ENCODE data around the gene ELP2.

Gene ELP2

DNA sequence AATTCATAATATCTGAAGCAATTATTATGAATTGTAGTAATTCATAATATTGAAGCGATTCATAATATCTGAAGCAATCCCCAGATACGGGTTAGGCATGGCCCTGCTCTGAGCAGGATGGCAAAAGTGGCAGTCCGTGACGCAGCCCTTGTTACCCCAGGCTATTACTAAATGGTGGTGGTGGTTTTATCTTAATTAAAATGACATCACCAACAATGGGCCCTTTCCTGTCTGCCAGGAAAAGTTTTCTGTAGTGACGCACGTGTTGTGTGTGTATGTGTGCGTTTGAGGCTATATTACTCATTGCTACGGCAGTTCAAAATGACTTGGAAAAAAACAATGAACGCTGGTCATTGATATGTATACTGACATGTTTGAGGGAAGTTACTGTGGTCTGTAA lies 47.0 kb downstream of the ELP2 start:
- no peak for ATAC-seq (replicated peaks; ENCODE audit: extremely low read depth, poor library complexity, severe bottlenecking)
- peaks cover 28% of the 10 kb centered on the region for H3K36me3 Mint-ChIP-seq (ENCODE audit: insufficient read depth)
- DNase-seq (ENCODE audit: low spot score in 2 of 2): no peak
- H3K9me3 Mint-ChIP-seq: no peaks in the 10 kb centered on the region
- H3K4me3 Mint-ChIP-seq: no peak overlapping the region
- H3K27ac Mint-ChIP-seq (ENCODE audit: low read depth): no peak overlapping the region
- H3K27me3 Mint-ChIP-seq: no peaks in the 10 kb centered on the region
- peaks cover 7% of the 10 kb centered on the region for H3K4me1 Mint-ChIP-seq

DNA sequence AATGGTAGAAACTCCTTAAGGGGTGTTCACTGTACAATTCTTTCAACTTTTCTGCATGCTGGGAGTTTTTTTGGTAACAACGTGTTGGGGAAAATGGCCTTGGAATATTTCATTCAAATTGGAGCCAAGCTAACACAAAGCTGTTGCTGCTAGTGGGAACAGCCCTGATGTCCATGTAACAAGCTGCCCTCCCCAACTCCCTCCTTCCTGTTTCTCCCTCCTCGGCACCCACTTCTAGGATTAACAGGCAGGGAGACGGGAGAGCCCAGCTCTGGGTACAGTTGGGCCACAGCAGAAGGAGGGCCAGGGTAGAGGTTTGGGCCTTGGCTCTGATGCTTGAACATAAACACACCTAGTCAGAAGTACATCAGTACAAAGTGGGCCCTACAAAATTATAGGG lies 48.2 kb downstream of the ELP2 start:
- Mint-ChIP-seq H3K36me3 (ENCODE audit: insufficient read depth) (peaks cover 24% of the 10 kb centered on the region), H3K4me1 (peaks cover 7% of the 10 kb centered on the region), H3K27me3 (no peaks in the 10 kb centered on the region), H3K27ac (ENCODE audit: low read depth) (no peak overlapping the region), H3K4me3 (no peak overlapping the region), H3K9me3 (no peaks in the 10 kb centered on the region)
- ATAC-seq (replicated peaks; ENCODE audit: extremely low read depth, poor library complexity, severe bottlenecking): no peak
- DNase-seq (ENCODE audit: low spot score in 2 of 2): no peak

- Mint-ChIP-seq H3K4me1 (peaks cover 7% of the 10 kb centered on the region), H3K9me3 (no peaks in the 10 kb centered on the region), H3K4me3 (no peak overlapping the region), H3K36me3 (ENCODE audit: insufficient read depth) (peaks cover 11% of the 10 kb centered on the region), H3K27me3 (no peaks in the 10 kb centered on the region), H3K27ac (ENCODE audit: low read depth) (peak overlapping the region; percentile 16)
- no peak for DNase-seq (ENCODE audit: low spot score in 2 of 2)
- no peak for ATAC-seq (replicated peaks; ENCODE audit: extremely low read depth, poor library complexity, severe bottlenecking)
Observed at GRCh38 chr18:36179562-36180355, 50.1 kb downstream of the ELP2 start.

- Mint-ChIP-seq H3K27me3 (no peaks in the 10 kb centered on the region), H3K36me3 (ENCODE audit: insufficient read depth) (peaks cover 5% of the 10 kb centered on the region), H3K4me1 (no peaks in the 10 kb centered on the region), H3K27ac (ENCODE audit: low read depth) (no peak overlapping the region), H3K4me3 (no peak overlapping the region), H3K9me3 (no peaks in the 10 kb centered on the region)
- ATAC-seq (replicated peaks; ENCODE audit: extremely low read depth, poor library complexity, severe bottlenecking) (no peak), DNase-seq (ENCODE audit: low spot score in 2 of 2) (no peak)
Observed at GRCh38 chr18:36181441-36181840, 51.7 kb downstream of the ELP2 start.

- no peaks in the 10 kb centered on the region for H3K4me1 Mint-ChIP-seq
- no peak overlapping the region for H3K27ac Mint-ChIP-seq (ENCODE audit: low read depth)
- no peak for ATAC-seq (replicated peaks; ENCODE audit: extremely low read depth, poor library complexity, severe bottlenecking)
- no peaks in the 10 kb centered on the region for H3K9me3 Mint-ChIP-seq
- H3K4me3 Mint-ChIP-seq: no peak overlapping the region
- H3K36me3 Mint-ChIP-seq (ENCODE audit: insufficient read depth): peaks cover 2% of the 10 kb centered on the region
- H3K27me3 Mint-ChIP-seq: no peaks in the 10 kb centered on the region
- no peak for DNase-seq (ENCODE audit: low spot score in 2 of 2)
Observed at GRCh38 chr18:36181898-36182506, 52.3 kb downstream of the ELP2 start.

- H3K4me3 Mint-ChIP-seq: no peak overlapping the region
- H3K9me3 Mint-ChIP-seq: no peaks in the 10 kb centered on the region
- peaks cover 1% of the 10 kb centered on the region for H3K36me3 Mint-ChIP-seq (ENCODE audit: insufficient read depth)
- ATAC-seq (replicated peaks; ENCODE audit: extremely low read depth, poor library complexity, severe bottlenecking): no peak
- peaks cover 2% of the 10 kb centered on the region for H3K27me3 Mint-ChIP-seq
- no peak for DNase-seq (ENCODE audit: low spot score in 2 of 2)
- peaks cover 3% of the 10 kb centered on the region for H3K4me1 Mint-ChIP-seq
- H3K27ac Mint-ChIP-seq (ENCODE audit: low read depth): no peak overlapping the region
Observed at GRCh38 chr18:36183033-36183432, 53.3 kb downstream of the ELP2 start.

- no peak overlapping the region for H3K27ac Mint-ChIP-seq (ENCODE audit: low read depth)
- H3K36me3 Mint-ChIP-seq (ENCODE audit: insufficient read depth): no peaks in the 10 kb centered on the region
- DNase-seq (ENCODE audit: low spot score in 2 of 2) (no peak), ATAC-seq (replicated peaks; ENCODE audit: extremely low read depth, poor library complexity, severe bottlenecking) (no peak)
- no peaks in the 10 kb centered on the region for H3K9me3 Mint-ChIP-seq
- H3K4me1 Mint-ChIP-seq: peaks cover 7% of the 10 kb centered on the region
- H3K4me3 Mint-ChIP-seq: no peak overlapping the region
- H3K27me3 Mint-ChIP-seq: peaks cover 12% of the 10 kb centered on the region
Observed at GRCh38 chr18:36183987-36184386, 54.3 kb downstream of the ELP2 start.

DNA sequence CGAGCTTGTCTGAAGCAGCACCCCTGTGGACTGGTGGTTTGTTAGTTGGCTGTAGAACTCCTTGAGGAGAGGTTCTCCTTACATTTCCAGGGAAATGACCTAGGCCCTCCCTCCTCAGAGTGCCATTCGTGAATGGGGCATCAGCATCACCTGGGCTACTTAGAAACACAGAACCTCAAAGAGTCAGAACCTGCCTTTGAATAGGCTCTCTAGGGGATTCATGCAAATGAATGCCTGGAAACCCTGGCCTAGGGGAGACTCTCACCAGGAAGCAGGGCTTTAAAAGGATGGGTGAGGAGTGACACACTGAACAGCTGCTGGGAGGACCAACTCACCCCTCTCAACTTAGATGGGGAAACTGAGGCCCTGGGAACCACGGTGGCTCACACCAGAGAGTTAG lies 55.5 kb downstream of the ELP2 start:
- ATAC-seq (replicated peaks; ENCODE audit: extremely low read depth, poor library complexity, severe bottlenecking) (no peak), DNase-seq (ENCODE audit: low spot score in 2 of 2) (no peak)
- Mint-ChIP-seq H3K27me3 (peaks cover 19% of the 10 kb centered on the region), H3K4me1 (peaks cover 7% of the 10 kb centered on the region), H3K4me3 (no peak overlapping the region), H3K27ac (ENCODE audit: low read depth) (no peak overlapping the region), H3K36me3 (ENCODE audit: insufficient read depth) (no peaks in the 10 kb centered on the region), H3K9me3 (no peaks in the 10 kb centered on the region)

GRCh38 chr18:36185901-36186460 lies 56.3 kb downstream of the ELP2 start:
- Mint-ChIP-seq H3K27ac (ENCODE audit: low read depth) (no peak overlapping the region), H3K4me1 (peaks cover 7% of the 10 kb centered on the region), H3K36me3 (ENCODE audit: insufficient read depth) (no peaks in the 10 kb centered on the region), H3K4me3 (peak overlapping the region; percentile 76), H3K27me3 (peaks cover 20% of the 10 kb centered on the region), H3K9me3 (no peaks in the 10 kb centered on the region)
- no peak for ATAC-seq (replicated peaks; ENCODE audit: extremely low read depth, poor library complexity, severe bottlenecking)
- DNase-seq (ENCODE audit: low spot score in 2 of 2): no peak

- peaks cover 26% of the 10 kb centered on the region for H3K27me3 Mint-ChIP-seq
- no peak for DNase-seq (ENCODE audit: low spot score in 2 of 2)
- no peak overlapping the region for H3K27ac Mint-ChIP-seq (ENCODE audit: low read depth)
- H3K36me3 Mint-ChIP-seq (ENCODE audit: insufficient read depth): no peaks in the 10 kb centered on the region
- no peak for ATAC-seq (replicated peaks; ENCODE audit: extremely low read depth, poor library complexity, severe bottlenecking)
- peak overlapping the region; percentile 76 for H3K4me3 Mint-ChIP-seq
- no peaks in the 10 kb centered on the region for H3K9me3 Mint-ChIP-seq
- peaks cover 7% of the 10 kb centered on the region for H3K4me1 Mint-ChIP-seq
Observed at GRCh38 chr18:36186461-36187192, 56.9 kb downstream of the ELP2 start.

DNA sequence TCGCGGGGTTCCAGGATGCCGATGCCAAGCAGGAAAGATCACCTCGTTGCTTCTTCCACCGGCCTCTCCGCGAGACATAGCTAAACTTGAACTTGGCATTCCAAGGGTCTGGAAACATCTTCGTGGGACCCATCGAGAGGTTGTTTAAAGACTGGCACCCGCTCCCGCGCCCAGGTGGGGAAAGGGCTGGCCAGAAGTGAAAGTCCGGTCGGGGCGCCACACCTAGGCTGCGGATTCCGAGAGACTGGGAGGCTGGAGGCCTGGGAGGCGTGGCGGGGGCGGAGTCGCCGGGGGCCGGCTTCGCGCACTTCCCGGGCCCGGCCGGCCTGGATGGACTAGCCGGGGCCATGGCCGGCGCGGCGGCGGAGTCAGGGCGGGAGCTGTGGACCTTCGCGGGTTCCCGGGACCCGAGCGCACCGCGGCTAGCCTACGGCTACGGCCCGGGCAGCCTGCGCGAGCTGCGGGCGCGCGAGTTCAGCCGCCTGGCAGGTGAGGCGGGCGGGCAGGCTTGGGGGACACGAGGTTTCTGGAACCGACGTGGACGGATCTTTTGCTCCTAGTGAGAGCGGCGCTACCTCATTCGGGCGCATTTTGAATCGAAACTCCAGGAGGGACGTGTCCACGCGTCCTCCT lies 57.6 kb downstream of the ELP2 start, which contains the start of gene MOCOS:
Gene MOCOS, plus strand, starts transcription at position 305 of the 633 bp plus-strand sequence. Its CDS starts 43 bp downstream, at position 348.
- Mint-ChIP-seq H3K4me3 (peak within 1 kb of the TSS; percentile 76), H3K36me3 (ENCODE audit: insufficient read depth) (no peaks in the 10 kb centered on the region), H3K27me3 (peaks cover 31% of the 10 kb centered on the region), H3K9me3 (no peaks in the 10 kb centered on the region), H3K27ac (ENCODE audit: low read depth) (no peak within 1 kb of the TSS), H3K4me1 (peaks cover 7% of the 10 kb centered on the region)
- peak; percentile 52 for ATAC-seq (replicated peaks; ENCODE audit: extremely low read depth, poor library complexity, severe bottlenecking)
- DNase-seq (ENCODE audit: low spot score in 2 of 2): no peak
